IMR-90 (cell line): ENCODE data around the gene SHLD3. TPM values are rescaled to one million over a fixed set of nuclear protein-coding genes. Genes with fewer than 3 reads are reported as not detected.
A peak's percentile ranks its signal among the peaks of the same experiment; 100 is the strongest.

ENCODE experiments used
- ATAC-seq: fragments of 200-7000 bp; cut with Tn5 transposase; 2 replicates; pipeline ENCODE4 v1.9.1; 2020; ENCODE audit warnings: low read depth, mild to moderate bottlenecking, moderate library complexity
- BruUV-seq: library from RNA; stranded (reverse); fragments of 400-500 nt; replicated peaks from 2 replicates; lab custom pipeline; 2021; lab: Mats Ljungman, UMichigan
- CTCF ChIA-PET: fragments of 300-600 bp; formaldehyde crosslinking; extraction: SDS; loops from one replicate; lab custom pipeline; 2021; ENCODE audit warnings: antibody characterized with exemption; lab: Yijun Ruan, JAX
- POLR2A ChIA-PET: fragments of 300-600 bp; sonication (Branson Sonifier 250); formaldehyde crosslinking; loops from one replicate; lab custom pipeline; 2022; ENCODE audit warnings: antibody characterized with exemption; ENCODE audit not compliant: unreplicated experiment; lab: Charles Lee
- DNase-seq: peaks from one replicate; pipeline ENCODE4 v3.0.0; 2013
- H2AFZ ChIP-seq: replicated peaks from 2 replicates; pipeline ENCODE3; 2013; ENCODE audit warnings: low read length, mild to moderate bottlenecking; ENCODE audit not compliant: poor library complexity
- H2AK5ac ChIP-seq: 2 replicates; pipeline ENCODE4 v1.6.1; 2013; ENCODE audit warnings: low read depth, low read length, inconsistent platforms
- H2AK9ac ChIP-seq: replicated peaks from 2 replicates; pipeline ENCODE3; 2013; ENCODE audit warnings: mild to moderate bottlenecking, low read depth, low read length, moderate library complexity; ENCODE audit not compliant: poor library complexity
- H2BK120ac ChIP-seq: 2 replicates; pipeline ENCODE4 v1.6.1; 2013; ENCODE audit warnings: low read depth, low read length, inconsistent platforms
- H2BK15ac ChIP-seq: 3 replicates; pipeline ENCODE4 v1.6.1; 2013; ENCODE audit warnings: low read depth, low read length, inconsistent platforms
- H2BK20ac ChIP-seq: 2 replicates; pipeline ENCODE4 v1.6.1; 2013; ENCODE audit warnings: low read depth, mild to moderate bottlenecking, inconsistent platforms, low read length, moderate library complexity
- H2BK5ac ChIP-seq: 2 replicates; pipeline ENCODE4 v1.6.1; 2013; ENCODE audit warnings: mild to moderate bottlenecking, low read depth, low read length, inconsistent platforms; ENCODE audit not compliant: poor library complexity, severe bottlenecking
- H3K14ac ChIP-seq: replicated peaks from 2 replicates; pipeline ENCODE4 v1.6.1; 2013; ENCODE audit warnings: low read depth, low read length, inconsistent platforms
- H3K18ac ChIP-seq: 2 replicates; pipeline ENCODE4 v1.6.1; 2013; ENCODE audit warnings: low read depth, low read length, control low read depth
- H3K23ac ChIP-seq: 2 replicates; pipeline ENCODE4 v1.6.1; 2013; ENCODE audit warnings: low read depth, low read length, inconsistent platforms
- H3K27ac ChIP-seq: 2 replicates; pipeline ENCODE4 v1.5.1; 2013; ENCODE audit warnings: mild to moderate bottlenecking, control low read depth, low read length; ENCODE audit not compliant: insufficient read depth
- H3K27me3 ChIP-seq: 2 replicates; pipeline ENCODE4 v1.6.1; 2013; ENCODE audit warnings: low read length; ENCODE audit not compliant: control insufficient read depth, insufficient read depth
- H3K36me3 ChIP-seq: 2 replicates; pipeline ENCODE4 v1.6.1; 2013; ENCODE audit warnings: low read length, mixed read lengths; ENCODE audit not compliant: control insufficient read depth, insufficient read depth
- H3K4ac ChIP-seq: 2 replicates; pipeline ENCODE4 v1.6.1; 2013; ENCODE audit warnings: low read depth, low read length, inconsistent platforms
- H3K4me1 ChIP-seq: 2 replicates; pipeline ENCODE4 v1.6.1; 2013; ENCODE audit warnings: low read length, mixed read lengths; ENCODE audit not compliant: control insufficient read depth, insufficient read depth
- H3K4me2 ChIP-seq: 2 replicates; pipeline ENCODE4 v1.6.1; 2013; ENCODE audit warnings: low read depth, mild to moderate bottlenecking, control low read depth, low read length, moderate library complexity
- H3K4me3 ChIP-seq: 2 replicates; pipeline ENCODE4 v1.5.1; 2013; ENCODE audit warnings: low read depth, mild to moderate bottlenecking, control low read depth, low read length, moderate library complexity; ENCODE audit not compliant: insufficient read depth
- H3K56ac ChIP-seq: 2 replicates; pipeline ENCODE4 v1.6.1; 2013; ENCODE audit warnings: low read length, inconsistent platforms; ENCODE audit not compliant: insufficient read depth; ENCODE audit errors: extremely low read depth
- H3K79me1 ChIP-seq, 2 experiments: 2 replicates each; pipeline ENCODE4 v1.6.1; 2013; ENCODE audit warnings: low read length in 2 of 2, inconsistent platforms in 1 of 2, low read depth in 1 of 2
- H3K9ac ChIP-seq: 2 replicates; pipeline ENCODE4 v1.6.1; 2013; ENCODE audit warnings: low read depth, low read length, control low read depth
- H3K9me1 ChIP-seq: 2 replicates; pipeline ENCODE4 v1.6.1; 2013; ENCODE audit warnings: low read length, inconsistent platforms; ENCODE audit not compliant: insufficient read depth
- H3K9me3 ChIP-seq: 2 replicates; pipeline ENCODE4 v1.6.1; 2013; ENCODE audit warnings: low read length; ENCODE audit not compliant: control insufficient read depth, insufficient read depth
- H4K20me1 ChIP-seq: 2 replicates; pipeline ENCODE4 v1.6.1; 2013; ENCODE audit warnings: low read length, inconsistent platforms; ENCODE audit not compliant: insufficient read depth
- H4K5ac ChIP-seq: 2 replicates; pipeline ENCODE4 v1.6.1; 2013; ENCODE audit warnings: mild to moderate bottlenecking, low read depth, low read length, control low read depth
- H4K8ac ChIP-seq, 2 experiments: 2 replicates each; pipeline ENCODE4 v1.6.1; 2013; ENCODE audit warnings: low read depth in 2 of 2, low read length in 2 of 2, control low read depth in 1 of 2, inconsistent platforms in 1 of 2
- H4K91ac ChIP-seq: 2 replicates; pipeline ENCODE4 v1.6.1; 2013; ENCODE audit warnings: low read depth, low read length, inconsistent platforms; ENCODE audit not compliant: insufficient read depth
- WGBS, 2 experiments: methylation state at CpG; one replicate each; pipeline versions ENCODE4 v1.1.5 to v1.1.7; 2013; ENCODE audit warnings: missing lambda C conversion rate in 2 of 2; ENCODE audit not compliant: insufficient read length in 1 of 2; ENCODE audit errors: extremely low coverage in 2 of 2; 5-methylcytosine and 5-hydroxymethylcytosine counted together
- dilution Hi-C: fragments of 300-500 bp; cut with HindIII; formaldehyde crosslinking; loops from one replicate; pipeline ENCODE4 v1.14.3; 2018; ENCODE audit warnings: low sequenced_read_pairs; ENCODE audit not compliant: unreplicated experiment
- in situ Hi-C: fragments of 300-500 bp; cut with MboI; formaldehyde crosslinking; loops from 3 replicates; pipeline ENCODE4 v1.14.3; 2019; ENCODE audit warnings: low sequenced_read_pairs, inconsistent platforms, mixed read lengths
- intact Hi-C: fragments of 100-400 bp; cut with micrococcal nuclease; formaldehyde crosslinking; loops from 2 replicates; pipeline ENCODE4 v1.10.0; 2022
- polyA plus RNA-seq, 3 experiments: library from polyadenylated mRNA; depleted of rRNA; stranded (reverse); fragments of >200 nt; gene quantifications; 2 replicates each; pipeline ENCODE4 v1.2.3, GENCODE V29; 2012; ENCODE audit warnings: low replicate concordance in 1 of 3
- total RNA-seq: library from RNA; depleted of rRNA; stranded (reverse); fragments of >200 nt; gene quantifications from 2 replicates; pipeline ENCODE4 v1.2.3, GENCODE V29; 2012
- TF ChIP-seq, protein P1 (sequence below): fragments of 150-350 bp; IDR thresholded peaks from 2 replicates; pipeline ENCODE4 v1.6.1; 2017; ENCODE audit warnings: mild to moderate bottlenecking, antibody characterized with exemption, low read length, low read depth

The SHLD3 gene
- total and polyA plus RNA-seq, 2 of the 4 experiments (the other 2 are of a cell fraction) = 1.7 to 2.5 TPM

- CTCF ChIA-PET = interaction anchor here (0.8 kb wide), 1 partner anchor 8 kb away, joined by 3 read pairs; no protein-coding TSS in a partner anchor
- dilution Hi-C loops = no loop called here
- intact Hi-C loops = no loop called here
Measured at GRCh38 chr5:65640240-65640639, 15.4 kb downstream of the SHLD3 start.

More at GRCh38 chr5:65640240-65640639, 15.4 kb downstream of the SHLD3 start:
- H4K20me1 ChIP-seq = no peaks in the 10 kb centered on the region
- H2BK120ac ChIP-seq = no peak overlapping the region
- no peak overlapping the region for H2AK9ac ChIP-seq
- POLR2A ChIA-PET = no interaction called here
- DNase-seq (peak; percentile 62), ATAC-seq (peak; percentile 60)
- no peaks in the 10 kb centered on the region for H3K27me3 ChIP-seq
- no peak overlapping the region for H4K91ac ChIP-seq
- no peak overlapping the region for H2BK20ac ChIP-seq
- peaks cover 12% of the 10 kb centered on the region for H3K36me3 ChIP-seq
- H3K4ac ChIP-seq = no peak overlapping the region
- no peak overlapping the region for H3K14ac ChIP-seq
- H3K27ac ChIP-seq = no peak overlapping the region
- no peak overlapping the region for H3K4me2 ChIP-seq
- no TSS peak for BruUV-seq
- in situ Hi-C loops = no loop called here
- no peak overlapping the region for H3K23ac ChIP-seq
- no peak overlapping the region for H3K9ac ChIP-seq
- H2AFZ ChIP-seq = no peak overlapping the region
- H3K9me1 ChIP-seq = peaks cover 2% of the 10 kb centered on the region; the same call in 1 of the 2 replicates
- no peak overlapping the region for H4K5ac ChIP-seq
- no peak overlapping the region for H4K8ac ChIP-seq
- H3K56ac ChIP-seq = no peak overlapping the region
- no peak overlapping the region for H2BK5ac ChIP-seq
- no peak overlapping the region for H2BK15ac ChIP-seq
- TF ChIP-seq, protein P1, sequence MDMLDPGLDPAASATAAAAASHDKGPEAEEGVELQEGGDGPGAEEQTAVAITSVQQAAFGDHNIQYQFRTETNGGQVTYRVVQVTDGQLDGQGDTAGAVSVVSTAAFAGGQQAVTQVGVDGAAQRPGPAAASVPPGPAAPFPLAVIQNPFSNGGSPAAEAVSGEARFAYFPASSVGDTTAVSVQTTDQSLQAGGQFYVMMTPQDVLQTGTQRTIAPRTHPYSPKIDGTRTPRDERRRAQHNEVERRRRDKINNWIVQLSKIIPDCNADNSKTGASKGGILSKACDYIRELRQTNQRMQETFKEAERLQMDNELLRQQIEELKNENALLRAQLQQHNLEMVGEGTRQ = no peak
- H3K79me1 ChIP-seq = peaks cover 5 to 8% of the 10 kb centered on the region in 2 experiments; a peak in 3 of 4 replicates
- H3K4me3 ChIP-seq = no peak overlapping the region
- no peaks in the 10 kb centered on the region; the same call in 1 of the 2 replicates for H3K4me1 ChIP-seq
- WGBS, 2 experiments = no CpG with 5 or more reads among the region's 4 CpGs
- H2AK5ac ChIP-seq = no peak overlapping the region
- H3K9me3 ChIP-seq = no peaks in the 10 kb centered on the region
- no peak overlapping the region for H3K18ac ChIP-seq
